Gastroesophageal sphincter (tissue), 3 donors: ENCODE measurements around the gene SNAI1.

Source experiments
- CTCF ChIP-seq, 4 experiments: fragments of 200-600 bp in 2 of 4; fragments of 450-650 bp in 2 of 4; sonication (generic) in 1 of 4; IDR thresholded peaks; one replicate each; pipeline ENCODE4 v1.5.1; 2017 to 2019; ENCODE audit warnings: antibody characterized with exemption in 4 of 4, mild to moderate bottlenecking in 2 of 4, moderate library complexity in 2 of 4
- POLR2A ChIP-seq, 2 donors: fragments of 450-650 bp; IDR thresholded peaks; one replicate each; pipeline ENCODE4 v1.6.1; 2017; ENCODE audit warnings: antibody characterized with exemption in 2 of 2, mild to moderate bottlenecking in 2 of 2, moderate library complexity in 1 of 2

- TF ChIP-seq CTCF (IDR thresholded peaks at IDR 0.05) (no peak), POLR2A (IDR thresholded peaks at IDR 0.05) (no peak)
Observed at GRCh38 chr20:49955167-49955566, 27.6 kb upstream of the SNAI1 start.
